ENCODE results near the gene TRNP1.
"Not testable (repeated sequence)": the region's sequence is repeated elsewhere in the genome, so short reads cannot be mapped to it uniquely, and the experiment has no call there.

The TRNP1 gene

GRCh38 chr1:26978901-26979300 lies 14.6 kb upstream of the TRNP1 start:
- FAIRE-seq (no peak), DNase-seq (ENCODE audit: insufficient read length) (no peak)
- TF ChIP-seq POLR2AphosphoS5 (IDR thresholded peaks at IDR 0.05; ENCODE audit: low read depth, low read length), result no peak
- no peak for TF ChIP-seq POLR2A (IDR thresholded peaks at IDR 0.05; ENCODE audit: low read depth, low read length)
- no peak for TF ChIP-seq TAF1 (IDR thresholded peaks at IDR 0.05; ENCODE audit: borderline replicate concordance, low read depth, low read length)

DNA sequence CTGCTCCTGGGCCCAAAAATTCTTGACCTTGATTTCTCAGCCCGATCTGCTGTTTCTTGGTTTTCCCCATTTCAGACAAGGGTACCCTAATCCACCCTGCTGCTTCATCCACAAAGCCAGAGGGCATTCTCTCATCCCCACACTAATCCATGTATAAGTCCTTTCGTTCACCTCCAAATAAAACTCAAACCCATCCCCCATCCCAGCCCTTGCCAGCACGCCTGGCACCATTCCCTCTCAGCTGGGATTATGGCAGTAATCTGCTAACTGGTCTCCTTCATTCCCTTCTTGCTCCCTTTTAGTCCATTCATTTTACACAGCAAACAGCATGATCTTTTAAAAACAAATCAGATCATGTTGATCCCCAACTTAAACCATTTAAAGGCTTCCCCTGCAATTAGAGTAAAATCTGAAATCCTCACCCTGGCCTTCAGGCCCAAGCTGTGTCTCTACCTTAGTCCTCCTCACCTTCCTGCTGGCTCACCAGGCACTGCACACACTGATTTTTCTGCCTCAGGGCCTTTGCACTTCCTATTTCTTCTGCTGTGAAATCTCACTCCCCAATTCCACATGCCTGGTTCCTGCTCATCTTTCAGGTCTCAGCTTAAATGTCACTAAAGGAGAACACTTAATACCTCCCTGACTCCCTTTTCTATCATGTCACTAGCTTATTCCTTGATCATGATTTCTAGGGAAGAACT lies 12.2 kb upstream of the TRNP1 start:
- TF ChIP-seq TAF1 (IDR thresholded peaks at IDR 0.05; ENCODE audit: borderline replicate concordance, low read depth, low read length), result no peak
- no peak for TF ChIP-seq POLR2A (IDR thresholded peaks at IDR 0.05; ENCODE audit: low read depth, low read length)
- TF ChIP-seq POLR2AphosphoS5 (IDR thresholded peaks at IDR 0.05; ENCODE audit: low read depth, low read length), result no peak
- DNase-seq (ENCODE audit: insufficient read length), result no peak
- no peak for FAIRE-seq

DNA sequence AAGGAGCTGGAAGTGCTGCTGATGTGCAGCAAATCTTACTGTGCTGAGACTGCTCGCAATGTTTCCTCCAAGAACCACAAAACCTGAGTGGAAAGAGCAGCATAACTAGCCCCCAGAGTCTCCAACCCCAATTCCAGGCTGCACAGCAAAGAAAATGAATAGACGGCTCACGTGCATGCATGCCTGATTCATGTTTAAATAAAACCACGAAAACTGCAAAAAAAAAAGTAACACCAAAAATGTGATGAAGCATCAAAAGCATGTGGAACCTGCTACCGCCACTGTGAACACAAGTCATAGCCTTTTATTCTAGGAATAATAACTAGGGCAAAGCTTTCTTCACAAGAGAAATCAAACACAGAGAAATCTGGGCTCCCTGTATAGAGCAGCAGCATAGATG lies 9.6 kb upstream of the TRNP1 start:
- TF ChIP-seq POLR2AphosphoS5 (IDR thresholded peaks at IDR 0.05; ENCODE audit: low read depth, low read length) (no peak), TAF1 (IDR thresholded peaks at IDR 0.05; ENCODE audit: borderline replicate concordance, low read depth, low read length) (no peak), POLR2A (IDR thresholded peaks at IDR 0.05; ENCODE audit: low read depth, low read length) (no peak)
- no peak for FAIRE-seq
- no peak for DNase-seq (ENCODE audit: insufficient read length)

DNA sequence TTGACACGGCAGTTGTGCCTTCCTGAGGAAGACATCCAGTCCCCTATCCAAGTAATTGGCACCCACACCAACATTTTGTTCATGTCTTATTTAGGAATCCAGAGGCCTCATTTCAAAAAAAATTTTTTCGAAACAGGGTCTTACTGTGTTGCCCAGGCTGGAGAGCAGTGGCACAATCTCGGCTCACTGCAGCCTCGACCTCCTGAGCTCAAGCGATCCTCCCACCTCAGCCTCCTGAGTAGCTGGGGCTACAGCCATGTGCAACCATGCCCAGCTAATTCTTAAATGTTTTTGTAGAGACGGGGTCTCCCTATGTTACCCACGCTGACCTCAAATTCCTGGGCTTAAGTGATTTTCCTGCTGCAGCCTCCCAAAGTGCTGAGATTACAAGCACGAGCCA lies 9.2 kb upstream of the TRNP1 start:
- no peak for TF ChIP-seq POLR2A (IDR thresholded peaks at IDR 0.05; ENCODE audit: low read depth, low read length)
- no peak for TF ChIP-seq POLR2AphosphoS5 (IDR thresholded peaks at IDR 0.05; ENCODE audit: low read depth, low read length)
- TF ChIP-seq TAF1 (IDR thresholded peaks at IDR 0.05; ENCODE audit: borderline replicate concordance, low read depth, low read length), result no peak
- DNase-seq (ENCODE audit: insufficient read length), result no peak
- no peak for FAIRE-seq

- TF ChIP-seq POLR2A (IDR thresholded peaks at IDR 0.05; ENCODE audit: low read depth, low read length) (no peak), TAF1 (IDR thresholded peaks at IDR 0.05; ENCODE audit: borderline replicate concordance, low read depth, low read length) (no peak), POLR2AphosphoS5 (IDR thresholded peaks at IDR 0.05; ENCODE audit: low read depth, low read length) (no peak)
- no peak for DNase-seq (ENCODE audit: insufficient read length)
- FAIRE-seq, result no peak
Measured at GRCh38 chr1:26986658-26987057, 6.8 kb upstream of the TRNP1 start.

- FAIRE-seq, result not testable (repeated sequence)
Measured at GRCh38 chr1:26989403-26990109, 3.9 kb upstream of the TRNP1 start.

DNA sequence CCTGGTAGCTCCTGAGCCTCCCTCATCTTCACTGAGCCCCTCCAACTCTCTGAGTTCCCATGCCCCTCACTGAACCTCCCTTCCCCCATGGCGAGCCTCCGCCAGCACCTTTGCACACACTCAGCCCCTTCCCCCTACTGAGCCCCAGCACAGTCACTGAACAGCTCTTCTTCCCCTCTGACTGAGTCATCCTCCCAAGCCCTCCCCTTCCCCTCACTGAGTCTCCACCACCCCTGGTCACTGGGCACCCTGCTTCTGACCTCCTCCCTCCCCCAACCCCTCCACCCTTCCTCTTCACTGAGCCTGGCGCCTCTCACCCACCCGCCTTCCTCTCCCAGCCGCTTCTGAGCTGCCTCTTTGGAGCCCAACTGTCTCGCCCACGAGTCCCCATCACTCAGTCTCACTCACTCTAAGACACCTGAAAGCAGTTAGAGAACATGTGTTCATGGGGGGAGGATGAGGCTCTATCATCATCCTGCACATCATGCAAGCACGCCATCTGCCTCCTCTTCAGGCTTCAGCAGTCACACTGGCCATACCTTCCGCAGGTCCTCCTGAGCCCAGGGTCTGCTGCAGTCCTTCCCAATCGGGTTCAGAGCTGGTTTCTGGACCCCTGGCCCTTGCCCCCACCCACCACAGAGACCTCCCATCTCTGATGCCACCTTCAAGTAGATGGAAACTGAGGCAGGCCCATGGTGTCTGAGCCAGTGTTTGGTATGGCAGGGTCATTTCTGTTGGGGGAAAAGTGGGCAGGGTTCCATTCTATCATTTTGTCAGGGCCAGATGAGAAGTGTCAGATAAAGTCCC lies 2.0 kb upstream of the TRNP1 start:
- FAIRE-seq (no peak), DNase-seq (ENCODE audit: insufficient read length) (no peak)
- no peak for TF ChIP-seq POLR2A (IDR thresholded peaks at IDR 0.05; ENCODE audit: low read depth, low read length)
- no peak for TF ChIP-seq TAF1 (IDR thresholded peaks at IDR 0.05; ENCODE audit: borderline replicate concordance, low read depth, low read length)
- no peak for TF ChIP-seq POLR2AphosphoS5 (IDR thresholded peaks at IDR 0.05; ENCODE audit: low read depth, low read length)

More at GRCh38 chr1:26989403-26990109, 3.9 kb upstream of the TRNP1 start:
- DNase-seq (ENCODE audit: insufficient read length), result not testable (repeated sequence)

DNA sequence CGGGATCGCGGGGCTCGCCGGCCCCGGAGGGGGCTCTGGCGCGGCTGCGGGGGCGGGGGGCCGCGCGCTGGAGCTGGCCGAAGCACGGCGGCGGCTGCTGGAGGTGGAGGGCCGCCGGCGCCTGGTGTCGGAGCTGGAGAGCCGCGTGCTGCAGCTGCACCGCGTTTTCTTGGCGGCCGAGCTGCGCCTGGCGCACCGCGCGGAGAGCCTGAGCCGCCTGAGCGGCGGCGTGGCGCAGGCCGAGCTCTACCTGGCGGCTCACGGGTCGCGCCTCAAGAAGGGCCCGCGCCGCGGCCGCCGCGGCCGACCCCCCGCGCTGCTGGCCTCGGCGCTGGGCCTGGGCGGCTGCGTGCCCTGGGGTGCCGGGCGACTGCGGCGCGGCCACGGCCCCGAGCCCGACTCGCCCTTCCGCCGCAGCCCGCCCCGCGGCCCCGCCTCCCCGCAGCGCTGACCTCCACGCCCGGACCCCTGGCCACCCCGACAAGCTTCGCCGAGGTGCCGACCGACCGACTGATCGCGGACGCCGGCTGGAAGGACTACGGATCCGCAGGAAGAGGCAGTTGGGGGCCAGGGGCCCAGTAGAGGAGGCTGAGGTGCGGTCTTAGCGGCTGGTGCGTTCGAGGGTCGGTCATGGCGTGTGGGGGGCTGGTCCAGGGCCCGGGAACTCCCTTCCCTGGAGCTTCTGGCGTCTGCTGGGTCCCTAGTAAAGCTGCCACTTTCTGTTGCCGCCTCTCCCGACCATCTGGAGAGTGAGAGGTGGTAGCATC lies 711 bp downstream of the TRNP1 start:
- no peak for FAIRE-seq
- DNase-seq (ENCODE audit: insufficient read length), result no peak
- TF ChIP-seq POLR2A (IDR thresholded peaks at IDR 0.05; ENCODE audit: low read depth, low read length) (no peak), TAF1 (IDR thresholded peaks at IDR 0.05; ENCODE audit: borderline replicate concordance, low read depth, low read length) (no peak), POLR2AphosphoS5 (IDR thresholded peaks at IDR 0.05; ENCODE audit: low read depth, low read length) (no peak)

GRCh38 chr1:26994787-26995517 lies 1.5 kb downstream of the TRNP1 start:
- FAIRE-seq (no peak), DNase-seq (ENCODE audit: insufficient read length) (no peak)
- TF ChIP-seq POLR2AphosphoS5 (IDR thresholded peaks at IDR 0.05; ENCODE audit: low read depth, low read length) (no peak), TAF1 (IDR thresholded peaks at IDR 0.05; ENCODE audit: borderline replicate concordance, low read depth, low read length) (no peak), POLR2A (IDR thresholded peaks at IDR 0.05; ENCODE audit: low read depth, low read length) (no peak)

DNA sequence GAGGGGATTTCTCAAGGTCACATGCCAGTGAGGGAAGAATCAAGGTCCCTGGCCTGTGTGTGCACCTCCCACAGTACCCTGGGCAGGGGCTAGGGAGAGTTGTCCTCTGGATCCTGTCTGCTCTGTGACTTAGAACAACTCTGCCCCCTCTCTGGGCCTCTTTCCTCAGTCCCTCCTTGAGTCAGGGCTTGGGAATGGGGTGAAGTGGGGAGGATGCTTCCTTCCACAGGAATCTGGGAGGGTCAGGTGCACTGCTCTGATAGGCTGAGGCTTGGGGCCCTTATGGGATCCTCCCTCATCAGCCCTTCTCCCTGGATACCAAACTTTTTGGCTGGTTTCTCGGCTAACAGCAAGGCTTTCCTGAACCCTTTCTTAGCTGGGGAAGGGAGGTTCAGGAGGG lies 2.5 kb downstream of the TRNP1 start:
- no peak for FAIRE-seq
- TF ChIP-seq POLR2A (IDR thresholded peaks at IDR 0.05; ENCODE audit: low read depth, low read length), result no peak
- no peak for TF ChIP-seq TAF1 (IDR thresholded peaks at IDR 0.05; ENCODE audit: borderline replicate concordance, low read depth, low read length)
- no peak for TF ChIP-seq POLR2AphosphoS5 (IDR thresholded peaks at IDR 0.05; ENCODE audit: low read depth, low read length)
- no peak for DNase-seq (ENCODE audit: insufficient read length)

Data from GM12892 (cell line).